HEK293 (cell line): ENCODE measurements around the gene RHOB.

Experiments used
- CTCF ChIA-PET: fragments of 350-600 bp; formaldehyde crosslinking; extraction: SDS; loops from one replicate; lab custom pipeline; 2021; ENCODE audit warnings: antibody characterized with exemption; lab: Yijun Ruan, JAX
- POLR2A ChIA-PET: fragments of 300-600 bp; formaldehyde crosslinking; extraction: SDS; loops from one replicate; lab custom pipeline; 2020; ENCODE audit warnings: antibody characterized with exemption, inconsistent platforms; lab: Yijun Ruan, JAX
- H3K27ac ChIP-seq: fragments of 200-500 bp; sonication (Bioruptor generic); 2 replicates; pipeline ENCODE4 v1.5.1; 2014; ENCODE audit warnings: low read depth, low read length, control low read depth, inconsistent platforms; ENCODE audit errors: extremely low read depth
- H3K36me3 ChIP-seq, 2 experiments: fragments of 200-500 bp in 1 of 2; sonication (Bioruptor generic) in 1 of 2; 1 replicate in 1 of 2; 2 replicates in 1 of 2; pipeline ENCODE4 v1.5.1; 2014 to 2017; ENCODE audit warnings: inconsistent platforms in 2 of 2, low read length in 2 of 2; ENCODE audit not compliant: control insufficient read depth in 2 of 2, insufficient read depth in 1 of 2
- H3K4me1 ChIP-seq: fragments of 200-500 bp; sonication (Bioruptor generic); 2 replicates; pipeline ENCODE4 v1.5.1; 2014; ENCODE audit warnings: mild to moderate bottlenecking, low read length, inconsistent platforms; ENCODE audit not compliant: control insufficient read depth, insufficient read depth
- H3K4me3 ChIP-seq: 2 replicates; pipeline ENCODE4 v1.5.1; 2011; ENCODE audit warnings: low read depth, mild to moderate bottlenecking, control low read depth, low read length, moderate library complexity
- H3K9me3 ChIP-seq: fragments of 200-500 bp; sonication (Bioruptor generic); 2 replicates; pipeline ENCODE4 v1.5.1; 2014; ENCODE audit warnings: low read depth, low read length, inconsistent platforms; ENCODE audit not compliant: control insufficient read depth, insufficient read depth
- BCL11B ChIP-seq: fragments of 450-650 bp; formaldehyde crosslinking; IDR thresholded peaks from 2 replicates; pipeline ENCODE4 v1.5.1; 2016; ENCODE audit warnings: low read depth, missing biosample characterization, missing genetic modification characterization
- ELK4 ChIP-seq: IDR thresholded peaks from 2 replicates; pipeline ENCODE4 v1.6.1; 2011; ENCODE audit warnings: mild to moderate bottlenecking, low read depth, low read length, borderline replicate concordance
- KLF9 ChIP-seq: fragments of 450-650 bp; formaldehyde crosslinking; IDR thresholded peaks from 2 replicates; pipeline ENCODE4 v1.5.1; 2016; ENCODE audit warnings: missing biosample characterization, missing genetic modification characterization, low read depth
- PRDM10 ChIP-seq: fragments of 450-650 bp; formaldehyde crosslinking; IDR thresholded peaks from 2 replicates; pipeline ENCODE4 v1.5.1; 2016; ENCODE audit warnings: missing biosample characterization, missing genetic modification characterization
- SALL2 ChIP-seq: fragments of 450-650 bp; formaldehyde crosslinking; IDR thresholded peaks from 2 replicates; pipeline ENCODE4 v1.5.0; 2017; ENCODE audit warnings: missing biosample characterization, mild to moderate bottlenecking, missing genetic modification characterization, borderline replicate concordance
- TRIM28 ChIP-seq: IDR thresholded peaks from 2 replicates; pipeline ENCODE4 v1.6.1; 2011; ENCODE audit warnings: low read length, control low read depth, borderline replicate concordance
- ZBTB1 ChIP-seq: fragments of 450-650 bp; formaldehyde crosslinking; IDR thresholded peaks from 2 replicates; pipeline ENCODE4 v1.5.1; 2016; ENCODE audit warnings: missing biosample characterization, missing genetic modification characterization
- ZBTB17 ChIP-seq: fragments of 450-650 bp; formaldehyde crosslinking; IDR thresholded peaks from 2 replicates; pipeline ENCODE4 v1.5.1; 2016; ENCODE audit warnings: missing biosample characterization, missing genetic modification characterization
- ZBTB26 ChIP-seq: fragments of 450-650 bp; formaldehyde crosslinking; optimal IDR thresholded peaks from 2 replicates; pipeline ENCODE3; 2016; ENCODE audit warnings: missing biosample characterization, mild to moderate bottlenecking, missing genetic modification characterization
- ZBTB49 ChIP-seq: fragments of 450-650 bp; formaldehyde crosslinking; IDR thresholded peaks from 2 replicates; pipeline ENCODE4 v1.5.1; 2016; ENCODE audit warnings: missing biosample characterization, missing genetic modification characterization, low read depth
- ZNF155 ChIP-seq: fragments of 450-650 bp; formaldehyde crosslinking; IDR thresholded peaks from 2 replicates; pipeline ENCODE4 v1.5.1; 2016; ENCODE audit warnings: missing biosample characterization, missing genetic modification characterization
- ZNF239 ChIP-seq: fragments of 450-650 bp; formaldehyde crosslinking; IDR thresholded peaks from 2 replicates; pipeline ENCODE4 v1.5.1; 2016; ENCODE audit warnings: missing biosample characterization, missing genetic modification characterization
- ZNF302 ChIP-seq: fragments of 450-650 bp; formaldehyde crosslinking; IDR thresholded peaks from 2 replicates; pipeline ENCODE4 v1.5.1; 2016; ENCODE audit warnings: missing biosample characterization, missing genetic modification characterization, low read depth
- ZNF394 ChIP-seq: fragments of 450-650 bp; formaldehyde crosslinking; IDR thresholded peaks from 2 replicates; pipeline ENCODE4 v1.5.1; 2016; ENCODE audit warnings: missing biosample characterization, missing genetic modification characterization, mild to moderate bottlenecking, moderate library complexity, borderline replicate concordance
- ZNF449 ChIP-seq: fragments of 450-650 bp; formaldehyde crosslinking; IDR thresholded peaks from 2 replicates; pipeline ENCODE4 v1.5.1; 2017; ENCODE audit warnings: missing biosample characterization, mild to moderate bottlenecking, missing genetic modification characterization, moderate library complexity
- ZNF544 ChIP-seq: fragments of 450-650 bp; formaldehyde crosslinking; IDR thresholded peaks from 2 replicates; pipeline ENCODE4 v1.5.0; 2017; ENCODE audit warnings: missing biosample characterization, missing genetic modification characterization
- ZNF658 ChIP-seq: fragments of 450-650 bp; formaldehyde crosslinking; IDR thresholded peaks from 2 replicates; pipeline ENCODE4; 2016; ENCODE audit warnings: missing biosample characterization, missing genetic modification characterization
- ZNF664 ChIP-seq: fragments of 450-650 bp; formaldehyde crosslinking; IDR thresholded peaks from 2 replicates; pipeline ENCODE4 v1.5.1; 2016; ENCODE audit warnings: missing biosample characterization, missing genetic modification characterization
- ZNF670 ChIP-seq: fragments of 450-650 bp; formaldehyde crosslinking; IDR thresholded peaks from 2 replicates; pipeline ENCODE4 v1.5.1; 2016; ENCODE audit warnings: missing biosample characterization, missing genetic modification characterization, low read depth
- ZNF677 ChIP-seq: fragments of 450-650 bp; IDR thresholded peaks from 2 replicates; pipeline ENCODE4 v1.5.0; 2018; ENCODE audit warnings: missing biosample characterization, mild to moderate bottlenecking, missing genetic modification characterization, moderate library complexity
- ZNF704 ChIP-seq: fragments of 450-650 bp; formaldehyde crosslinking; IDR thresholded peaks from 2 replicates; pipeline ENCODE4 v1.5.1; 2016; ENCODE audit warnings: missing biosample characterization, missing genetic modification characterization
- ZNF707 ChIP-seq: fragments of 450-650 bp; formaldehyde crosslinking; IDR thresholded peaks from 2 replicates; pipeline ENCODE4 v1.5.1; 2016; ENCODE audit warnings: missing biosample characterization, missing genetic modification characterization
- ZNF792 ChIP-seq: fragments of 450-650 bp; formaldehyde crosslinking; IDR thresholded peaks from 2 replicates; pipeline ENCODE4 v1.5.1; 2016; ENCODE audit warnings: missing biosample characterization, missing genetic modification characterization

RHOB gene

GRCh38 chr2:20482725-20483124 lies 35.9 kb downstream of the RHOB start (continued):
- no peak for TF ChIP-seq ZBTB26 (tag by site-specific recombination)
- TF ChIP-seq ZNF449: no peak
- no peak for TF ChIP-seq ZNF658 (tag by site-specific recombination)
- no peak for TF ChIP-seq ZNF677 (tag by site-specific recombination)
- TF ChIP-seq ZNF664 (tag by site-specific recombination): no peak
- TF ChIP-seq ZNF704 (tag by site-specific recombination): no peak
- no peak for TF ChIP-seq TRIM28
- no peak for TF ChIP-seq ZBTB49 (tag by site-specific recombination)

GRCh38 chr2:20483194-20483895 lies 36.5 kb downstream of the RHOB start:
- TF ChIP-seq PRDM10: no peak
- no peak for TF ChIP-seq ZNF707 (tag by site-specific recombination)
- TF ChIP-seq ZNF394 (tag by site-specific recombination): no peak
- TF ChIP-seq KLF9 (tag by site-specific recombination): no peak
- TF ChIP-seq ZNF155 (tag by site-specific recombination): no peak
- TF ChIP-seq ZBTB1 (tag by site-specific recombination): no peak
- TF ChIP-seq ZBTB17 (tag by site-specific recombination): no peak
- TF ChIP-seq ZNF792 (tag by site-specific recombination): no peak
- no peak for TF ChIP-seq ZNF239 (tag by site-specific recombination)
- no peak for TF ChIP-seq ZNF544 (tag by site-specific recombination)
- TF ChIP-seq ZNF302 (tag by site-specific recombination): no peak
- no peak for TF ChIP-seq ZNF670 (tag by site-specific recombination)
- TF ChIP-seq BCL11B (tag by site-specific recombination): no peak
- no peak for TF ChIP-seq SALL2 (tag by site-specific recombination)
- TF ChIP-seq ELK4: no peak
- H3K27ac ChIP-seq: no peak overlapping the region
- ChIA-PET POLR2A (no interaction called here), CTCF (interaction anchor here (0.7 to 0.9 kb wide), 2 partner anchors 9 to 555 kb away, joined by 4 read pairs; no protein-coding TSS in a partner anchor)
- no peak overlapping the region for H3K4me3 ChIP-seq
- no peaks in the 10 kb centered on the region for H3K9me3 ChIP-seq
- H3K36me3 ChIP-seq: no peaks in the 10 kb centered on the region
- H3K4me1 ChIP-seq: no peaks in the 10 kb centered on the region
